EH (cell line): Measurements from ENCODE around the gene HAX1.
"Not testable (repeated sequence)": the region's sequence is repeated elsewhere in the genome, so short reads cannot be mapped to it uniquely, and the experiment has no call there.

Experiments used
- DNase-seq: peaks from one replicate; pipeline ENCODE4 v3.0.0-alpha.2; 2015; ENCODE audit warnings: low read depth

HAX1 gene

DNA sequence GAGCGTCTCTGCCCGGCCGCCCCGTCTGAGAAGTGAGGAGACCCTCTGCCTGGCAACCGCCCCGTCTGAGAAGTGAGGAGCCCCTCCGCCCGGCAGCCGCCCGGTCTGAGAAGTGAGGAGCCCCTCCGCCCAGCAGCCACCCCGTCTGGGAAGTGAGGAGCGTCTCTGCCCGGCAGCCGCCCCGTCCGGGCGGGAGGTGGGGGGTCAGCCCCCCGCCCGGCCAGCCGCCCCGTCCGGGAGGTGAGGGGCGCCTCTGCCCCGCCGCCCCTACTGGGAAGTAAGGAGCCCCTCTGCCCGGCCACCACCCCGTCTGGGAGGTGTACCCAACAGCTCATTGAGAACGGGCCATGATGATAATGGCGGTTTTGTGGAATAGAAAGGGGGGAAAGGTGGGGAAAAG is 15.2 kb downstream of the HAX1 start:
- not testable (repeated sequence) for DNase-seq

DNA sequence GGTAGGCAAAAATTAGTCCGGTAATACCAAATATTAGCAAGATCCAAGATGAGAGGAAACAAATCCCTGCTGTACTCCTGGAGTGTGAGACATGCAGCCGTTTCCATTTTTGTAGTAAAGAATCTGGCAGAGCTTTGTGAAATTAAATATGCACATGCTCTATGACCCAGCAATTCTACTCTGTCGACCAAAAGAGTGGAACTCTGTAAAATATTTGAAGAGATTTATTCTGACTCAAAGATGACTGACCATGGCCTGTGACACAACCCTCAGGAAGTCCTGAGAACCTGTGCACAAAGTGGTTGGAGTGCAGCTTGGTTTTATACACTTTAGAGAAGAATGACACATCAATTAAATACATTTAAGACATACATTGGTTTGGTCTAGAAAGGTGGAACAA is 16.2 kb downstream of the HAX1 start:
- peak; percentile 4 for DNase-seq

DNA sequence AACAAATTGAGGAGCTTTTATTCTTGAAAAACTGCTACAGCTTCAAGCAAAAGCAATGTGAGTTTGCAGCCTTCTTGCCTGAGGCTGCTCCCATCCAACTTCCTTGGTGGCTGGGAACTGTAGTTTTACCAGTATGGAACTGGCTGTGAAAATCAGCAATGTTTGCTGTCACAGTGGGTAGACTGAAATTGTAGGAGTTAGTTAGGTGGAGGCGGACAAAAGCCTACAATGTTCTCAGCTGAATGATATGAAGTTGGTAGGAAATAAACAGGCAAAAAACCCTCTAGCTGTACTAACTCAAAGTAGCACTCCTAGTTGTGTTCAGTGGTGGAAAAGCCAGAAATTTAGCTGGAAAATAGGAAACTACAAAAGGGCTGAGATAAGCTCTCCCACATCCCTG is 18.5 kb downstream of the HAX1 start:
- no peak for DNase-seq

DNA sequence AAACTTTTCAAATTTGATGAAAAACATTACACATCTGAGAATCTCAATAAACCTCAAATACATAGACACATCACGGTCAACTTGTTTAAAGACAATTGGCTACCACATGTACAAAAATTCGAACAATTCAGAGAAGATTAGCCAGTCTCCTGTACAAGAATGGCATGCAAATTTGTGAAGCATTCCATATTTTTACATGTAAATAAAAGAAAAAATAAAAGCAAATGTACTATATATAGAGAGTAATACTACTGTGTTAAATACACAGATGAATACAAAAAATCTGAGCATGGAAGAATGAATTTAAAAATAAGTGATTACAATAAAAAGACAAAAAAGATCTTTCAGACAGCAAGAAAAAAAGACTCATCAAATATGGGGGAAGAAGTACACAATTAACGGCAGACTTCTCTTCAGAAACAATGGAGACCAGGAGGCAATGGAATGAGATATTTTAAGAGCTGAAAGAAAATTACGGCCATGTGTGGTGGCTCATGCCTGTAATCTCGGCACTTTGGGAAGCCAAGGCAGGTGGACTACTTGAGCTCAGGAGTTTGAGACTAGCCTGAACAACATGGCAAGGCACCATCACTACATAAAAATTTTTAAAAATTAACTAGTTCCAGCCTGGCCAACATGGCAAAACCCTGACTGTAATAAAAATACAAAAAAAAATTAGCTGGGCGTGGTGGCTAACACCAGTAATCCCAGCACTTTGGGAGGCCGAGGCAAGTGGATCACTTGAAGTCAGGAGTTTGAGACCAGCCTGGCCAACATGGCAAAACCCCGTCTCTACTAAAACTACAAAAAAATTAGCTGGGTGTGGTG is 23.2 kb downstream of the HAX1 start:
- DNase-seq = peak; percentile 5

DNA sequence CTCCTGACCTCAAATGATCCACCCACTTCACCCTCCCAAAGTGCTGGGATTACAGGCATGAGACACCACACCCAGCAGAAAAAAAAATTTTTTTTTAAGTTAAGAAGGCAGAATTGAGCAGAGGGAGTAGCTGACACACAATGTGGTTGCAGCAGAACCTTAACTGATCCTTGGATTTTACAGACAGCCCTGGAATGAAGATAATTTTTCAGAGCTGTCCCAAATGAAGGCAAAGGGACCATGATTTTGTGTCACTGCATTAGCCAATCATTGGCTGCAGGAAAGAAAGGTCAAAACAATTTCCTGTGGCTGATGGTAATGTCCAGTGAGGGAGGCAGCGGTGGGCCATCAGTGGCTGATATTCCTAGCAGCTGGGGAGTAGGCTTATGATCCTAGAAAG is 29.2 kb downstream of the HAX1 start:
- no peak for DNase-seq

DNA sequence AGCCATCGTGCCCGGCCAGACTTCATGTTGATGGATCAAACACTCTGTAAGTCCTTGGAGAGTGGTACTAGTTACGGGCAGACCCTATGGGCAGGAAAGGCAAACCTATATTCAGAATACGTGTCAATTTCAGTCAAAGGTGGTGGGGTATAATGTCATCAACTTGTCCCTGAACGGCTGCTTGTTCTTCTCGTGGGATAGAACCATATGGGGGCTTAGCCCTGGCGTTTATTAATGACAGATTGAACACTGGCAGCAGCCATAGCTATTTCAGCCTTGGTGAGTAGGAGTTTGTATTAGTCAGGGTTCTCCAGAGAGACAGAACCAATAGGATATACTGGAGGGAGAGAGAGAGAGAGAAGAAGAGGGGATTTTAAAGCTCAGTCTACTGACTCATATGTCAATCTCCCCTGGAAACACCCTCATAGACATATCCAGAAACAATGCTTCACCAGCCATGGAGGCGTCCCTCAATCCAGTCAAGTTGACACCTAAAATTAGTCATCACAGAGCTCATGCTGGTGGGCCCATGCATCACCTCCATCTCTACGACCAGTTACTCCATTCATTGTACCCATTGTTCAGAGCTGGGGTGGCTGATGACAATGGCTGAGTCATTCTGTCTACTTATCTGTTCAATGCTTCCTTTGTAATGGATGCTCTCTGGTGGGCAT is 32.4 kb downstream of the HAX1 start:
- DNase-seq = no peak

DNA sequence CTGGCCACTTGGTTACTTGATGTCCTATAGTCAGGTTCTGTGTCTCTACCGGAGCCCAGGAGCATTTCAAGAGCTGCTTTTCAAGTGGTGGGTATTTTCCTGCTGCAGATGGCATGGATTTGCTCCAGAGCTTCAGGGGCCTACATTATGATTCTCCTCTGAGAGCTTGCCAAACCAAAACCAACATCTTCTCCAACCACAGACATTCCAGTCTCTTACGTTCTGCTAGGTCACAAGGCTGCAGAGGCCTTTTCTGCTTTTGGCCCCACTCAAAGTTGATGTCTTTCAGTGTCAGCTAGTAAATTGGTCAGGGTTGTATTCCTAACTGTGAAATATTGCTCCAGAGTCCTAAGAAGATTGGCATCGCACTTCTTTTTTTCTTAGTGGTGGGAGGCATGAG is 33.7 kb downstream of the HAX1 start:
- peak; percentile 41 for DNase-seq

DNA sequence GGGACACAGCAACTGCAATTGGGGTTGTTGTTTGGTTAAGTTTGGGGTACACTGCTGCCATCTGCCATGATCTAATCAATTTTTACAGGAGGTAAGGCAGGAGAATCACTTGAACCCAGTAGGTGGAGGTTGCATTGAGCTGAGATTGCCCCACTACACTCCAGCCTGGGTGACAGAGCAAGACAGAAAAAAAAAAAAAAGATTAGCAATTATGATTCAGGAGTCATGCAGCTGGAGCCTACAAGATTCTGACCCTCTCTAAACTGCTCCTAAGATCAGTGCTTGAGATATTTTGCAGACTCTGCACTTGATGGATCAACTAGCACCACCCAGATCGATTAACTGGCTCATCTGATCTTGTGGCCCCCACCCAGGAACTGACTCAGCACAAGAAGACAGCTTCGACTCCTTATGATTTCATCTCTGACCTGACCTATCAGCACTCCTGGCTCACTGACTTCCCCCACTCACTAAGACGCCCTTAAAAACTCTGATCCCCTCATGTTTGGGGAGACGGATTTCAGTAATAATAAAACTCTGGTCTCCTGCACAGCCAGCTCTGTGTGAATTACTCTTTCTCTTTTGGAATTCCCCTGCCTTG is 35.3 kb downstream of the HAX1 start:
- DNase-seq = not testable (repeated sequence)

DNA sequence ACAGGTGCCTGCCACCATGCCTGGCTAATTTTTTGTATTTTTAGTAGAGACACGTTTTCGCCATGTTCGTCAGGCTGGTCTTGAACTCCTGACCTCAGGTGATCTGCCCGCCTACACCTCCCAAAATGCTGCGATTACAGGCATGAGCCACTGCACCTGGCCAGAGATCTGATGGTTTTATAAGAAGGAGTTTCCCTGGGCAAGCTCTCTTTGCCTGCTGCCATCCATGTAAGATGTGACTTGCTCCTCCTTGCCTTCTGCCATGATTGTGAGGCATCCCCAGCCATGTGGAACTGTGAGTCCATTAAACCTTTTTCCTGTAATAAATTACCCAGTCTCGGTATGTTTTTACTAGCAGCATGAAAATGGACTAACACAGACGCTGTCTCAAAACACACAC is 36.7 kb downstream of the HAX1 start:
- DNase-seq = not testable (repeated sequence)

DNA sequence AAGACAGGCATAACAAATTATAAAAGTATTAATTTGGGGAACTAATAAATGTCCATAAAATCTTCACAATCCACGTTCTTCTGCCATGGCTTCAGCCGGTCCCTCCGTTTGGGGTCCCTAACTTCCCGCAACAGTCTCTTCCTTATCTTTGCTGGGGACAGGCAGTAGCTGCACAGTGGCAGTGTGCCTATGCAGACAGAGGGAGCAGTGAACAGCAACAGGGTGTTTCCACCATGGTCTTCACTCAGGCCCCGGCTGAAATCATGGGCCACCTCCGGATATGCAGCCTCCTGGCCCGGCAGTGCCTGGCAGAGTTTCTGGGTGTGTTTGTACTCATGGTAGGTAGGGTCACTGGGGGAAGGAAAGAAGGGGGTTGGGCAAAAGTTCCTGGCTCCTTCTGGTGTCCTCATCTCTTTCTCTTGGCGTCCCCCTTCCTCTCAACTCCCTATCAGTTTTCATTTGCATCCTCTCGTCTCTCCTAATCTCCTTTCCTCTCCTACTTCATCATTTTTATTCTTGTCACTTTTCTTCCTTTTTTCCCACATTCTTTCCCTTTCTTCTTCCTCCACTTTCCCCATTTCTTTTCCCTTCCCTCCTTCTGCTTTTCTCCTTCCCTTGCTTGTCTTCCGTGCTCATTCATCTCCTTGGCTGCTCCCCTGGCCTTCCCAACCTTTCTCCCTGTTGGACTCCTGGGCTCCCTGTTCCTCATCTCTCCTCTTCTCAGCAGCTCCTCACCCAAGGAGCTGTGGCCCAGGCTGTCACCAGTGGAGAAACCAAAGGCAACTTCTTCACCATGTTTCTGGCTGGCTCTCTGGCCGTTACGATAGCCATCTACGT is 40.0 kb downstream of the HAX1 start:
- DNase-seq = not testable (repeated sequence)

DNA sequence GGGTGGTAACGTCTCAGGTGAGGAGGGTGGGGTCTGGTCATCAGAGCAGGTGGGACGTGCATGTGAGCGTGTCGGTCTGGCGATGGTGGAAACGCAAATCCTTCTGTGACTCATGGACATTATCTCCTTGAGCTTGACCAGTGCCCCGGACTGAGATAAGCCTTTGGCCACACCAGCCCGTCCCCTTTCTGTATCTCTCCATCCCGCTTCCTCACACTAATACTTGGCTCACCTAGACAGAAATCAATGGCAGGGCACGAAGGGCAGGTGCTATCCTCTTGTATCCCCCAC is 40.6 kb downstream of the HAX1 start:
- no peak for DNase-seq

DNA sequence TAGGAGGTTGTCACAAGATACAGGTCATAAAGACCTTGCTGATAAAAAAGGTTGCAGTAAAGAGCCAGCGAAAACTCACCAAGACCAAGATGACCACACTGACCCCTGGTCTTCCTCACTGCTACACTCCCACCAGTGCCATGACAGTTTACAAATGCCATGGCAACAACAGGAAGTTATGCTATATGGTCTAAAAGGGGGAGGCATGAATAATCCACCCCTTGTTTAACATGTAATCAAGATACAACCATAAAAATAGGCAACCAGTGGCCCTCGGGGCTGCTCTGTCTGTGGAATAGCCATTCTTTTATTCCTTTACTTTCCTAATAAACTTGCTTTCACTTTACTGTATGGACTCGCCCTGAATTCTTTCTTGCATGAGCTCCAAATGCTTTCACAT is 41.8 kb downstream of the HAX1 start:
- DNase-seq = not testable (repeated sequence)

DNA sequence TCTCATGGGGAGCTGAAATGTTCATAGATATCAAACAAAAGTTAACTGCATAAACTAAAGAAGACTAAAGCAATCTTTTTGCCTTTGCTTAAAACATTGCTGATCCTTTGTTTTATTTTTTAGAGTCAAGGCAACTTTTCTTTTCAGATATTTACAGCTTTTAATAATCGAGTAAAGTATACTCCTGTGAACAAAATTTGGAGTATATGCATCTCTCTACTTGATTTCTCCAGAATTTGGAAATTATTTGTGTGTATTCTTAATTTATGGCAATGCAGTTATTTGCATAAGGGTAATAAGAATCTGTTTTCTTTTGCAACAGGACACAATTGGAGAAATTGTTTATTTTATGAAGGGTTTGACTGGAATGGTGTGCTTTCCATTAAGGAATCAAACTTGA is 44.3 kb downstream of the HAX1 start:
- DNase-seq = no peak

DNA sequence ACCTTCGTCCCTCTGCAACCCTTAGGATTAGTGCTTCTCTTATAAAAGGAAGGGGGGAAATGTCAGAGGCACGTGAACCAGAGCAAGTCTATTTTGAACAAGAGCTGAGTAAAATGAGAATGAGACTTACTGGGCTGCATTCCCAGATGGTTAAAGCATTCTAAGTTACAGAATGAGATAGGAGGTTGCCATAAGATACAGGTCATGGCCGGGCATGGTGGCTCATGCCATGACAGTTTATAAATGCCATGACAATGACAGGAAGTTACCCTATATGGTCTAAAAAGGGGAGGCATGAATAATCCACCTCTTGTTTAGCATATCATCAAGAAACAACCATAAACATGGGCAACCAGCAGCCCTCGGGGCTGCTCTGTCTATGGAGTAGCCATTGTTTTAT is 46.0 kb downstream of the HAX1 start:
- DNase-seq = peak; percentile 17

DNA sequence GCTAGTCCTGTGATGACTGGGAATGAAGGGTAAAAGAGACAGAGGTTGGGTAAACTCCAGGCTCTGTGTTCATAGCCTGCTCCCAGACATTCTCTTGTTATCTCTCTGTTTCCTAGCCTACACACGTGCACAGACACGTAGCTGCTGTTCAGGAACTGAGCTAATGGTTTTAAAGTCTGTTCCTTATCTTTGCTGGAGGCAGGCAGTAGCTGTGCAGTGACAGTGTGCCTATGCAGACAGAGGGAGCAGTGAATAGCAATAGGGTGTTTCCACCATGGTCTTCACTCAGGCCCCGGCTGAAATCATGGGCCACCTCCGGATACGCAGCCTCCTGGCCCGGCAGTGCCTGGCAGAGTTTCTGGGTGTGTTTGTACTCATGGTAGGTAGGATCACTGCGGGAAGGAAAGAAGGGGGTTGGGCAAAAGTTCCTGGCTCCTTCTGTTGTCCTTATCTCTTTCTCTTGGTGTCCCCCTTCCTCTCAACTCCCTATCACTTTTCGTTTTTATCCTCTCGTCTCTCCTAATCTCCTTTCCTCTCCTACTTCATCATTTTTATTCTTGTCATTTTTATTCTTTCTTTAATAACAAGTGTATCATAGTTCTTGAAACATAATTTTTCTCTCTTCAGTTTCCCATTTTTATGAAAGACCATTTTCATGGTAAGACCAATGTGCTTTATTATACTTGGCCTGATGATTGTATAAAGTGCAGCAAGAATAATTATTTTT is 48.6 kb downstream of the HAX1 start, which contains the start of gene AQP10:
Gene AQP10, plus strand, starts transcription at position 212 of the 727 bp plus-strand sequence. Its CDS starts 63 bp downstream, at position 275.
- no peak for DNase-seq

DNA sequence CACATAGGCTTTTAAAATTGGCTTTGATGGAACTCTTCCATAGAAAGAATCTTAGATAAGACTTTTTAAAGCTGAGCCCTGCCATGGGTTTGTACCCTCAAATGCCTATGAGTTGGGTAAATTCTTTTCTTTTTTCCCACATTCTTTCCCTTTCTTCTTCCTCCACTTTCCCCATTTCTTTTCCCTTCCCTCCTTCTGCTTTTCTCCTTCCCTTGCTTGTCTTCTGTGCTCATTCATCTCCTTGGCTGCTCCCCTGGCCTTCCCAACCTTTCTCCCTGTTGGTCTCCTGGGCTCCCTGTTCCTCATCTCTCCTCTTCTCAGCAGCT is 49.1 kb downstream of the HAX1 start:
- DNase-seq = not testable (repeated sequence)

DNA sequence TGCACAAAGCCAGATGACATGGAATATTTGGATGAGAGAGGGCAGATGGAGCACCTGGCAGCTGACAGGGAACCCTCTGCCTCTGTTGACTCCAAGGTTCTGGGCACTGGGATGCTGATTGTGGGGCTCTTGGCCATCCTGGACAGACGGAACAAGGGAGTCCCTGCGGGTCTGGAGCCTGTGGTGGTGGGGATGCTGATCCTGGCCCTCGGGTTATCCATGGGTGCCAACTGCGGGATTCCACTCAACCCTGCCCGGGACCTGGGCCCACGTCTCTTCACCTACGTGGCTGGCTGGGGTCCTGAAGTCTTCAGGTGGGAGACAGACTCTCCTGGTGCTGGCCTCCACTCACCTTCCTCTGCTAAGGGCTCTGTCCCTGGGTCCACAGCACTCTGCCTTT is 51.1 kb downstream of the HAX1 start:
- DNase-seq = no peak

DNA sequence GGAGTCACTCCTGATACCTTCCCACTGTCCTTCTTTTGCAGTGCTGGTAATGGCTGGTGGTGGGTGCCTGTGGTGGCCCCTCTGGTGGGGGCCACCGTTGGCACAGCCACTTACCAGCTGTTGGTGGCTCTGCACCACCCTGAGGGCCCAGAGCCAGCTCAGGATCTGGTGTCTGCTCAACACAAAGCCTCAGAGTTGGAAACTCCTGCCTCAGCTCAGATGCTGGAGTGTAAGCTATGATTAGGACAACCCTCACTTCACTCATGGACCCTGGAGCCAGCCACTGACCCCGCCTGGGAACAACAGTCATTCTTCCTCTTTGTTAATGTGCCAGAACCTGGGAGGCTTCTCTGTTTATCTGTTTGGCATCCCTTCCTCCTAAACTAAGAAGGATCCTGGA is 51.8 kb downstream of the HAX1 start:
- no peak for DNase-seq

DNA sequence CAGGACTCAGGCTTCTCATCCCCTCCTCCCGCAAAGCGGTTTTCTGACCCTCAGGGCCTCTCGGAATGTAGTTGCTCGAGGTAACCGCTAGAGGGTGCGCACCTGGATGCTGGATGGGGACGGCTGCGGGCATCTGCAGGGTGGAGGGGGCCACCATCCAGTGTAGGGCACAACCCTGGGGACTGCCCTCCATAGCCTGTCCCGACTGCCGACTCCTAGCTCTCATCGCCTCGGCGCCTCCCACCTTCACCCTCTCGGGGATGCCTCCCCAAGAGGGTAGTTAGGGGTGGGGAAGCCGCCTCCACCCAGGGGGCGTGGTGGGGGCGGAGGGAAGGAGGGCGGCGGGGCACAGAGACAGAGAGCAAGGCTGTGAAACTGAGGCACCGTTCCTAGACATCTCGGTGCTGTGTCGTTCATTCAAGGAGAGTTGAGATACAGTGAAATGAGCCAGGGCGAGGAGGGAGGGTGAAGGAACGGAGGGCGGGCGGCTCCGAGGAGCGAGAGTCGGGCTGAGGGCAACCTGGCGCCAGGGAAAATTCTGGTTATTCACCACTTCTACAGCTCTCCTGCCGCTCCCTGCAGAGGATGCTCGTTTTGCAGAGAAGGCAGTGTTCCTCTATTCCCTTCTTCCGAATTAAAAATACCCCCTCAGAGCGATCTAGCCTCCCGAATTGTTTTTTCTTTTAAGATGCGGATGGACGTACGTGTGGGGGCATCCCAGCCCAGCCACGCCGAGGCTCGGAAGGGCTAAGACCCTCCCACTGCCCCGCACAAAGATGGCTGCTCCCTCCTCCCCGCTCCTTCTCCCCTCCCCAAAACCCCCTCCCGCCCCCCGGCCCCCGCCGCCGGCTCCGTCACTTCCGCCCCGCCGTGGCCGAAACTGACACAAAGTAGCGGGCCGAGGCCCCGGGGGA is 52.5 kb downstream of the HAX1 start, which contains the start of gene ATP8B2:
Gene ATP8B2, plus strand, starts transcription at position 857 of the 914 bp plus-strand sequence. CDS start 2,617 bp downstream, outside the sequence.
- DNase-seq = peak; percentile 76
